H1 (cell line): ENCODE measurements around the gene ALK. TPM values are rescaled to one million over a fixed set of nuclear protein-coding genes. Genes with fewer than 3 reads are reported as not detected.

ENCODE experiments used
- CTCF ChIA-PET: fragments of 300-600 bp; sonication (Branson Sonifier 250); formaldehyde crosslinking; loops from one replicate; lab custom pipeline; 2021; ENCODE audit not compliant: partially characterized antibody; lab: Charles Lee
- POLR2A ChIA-PET: fragments of 300-600 bp; sonication (Branson Sonifier 250); formaldehyde crosslinking; loops from one replicate; lab custom pipeline; 2021; ENCODE audit warnings: inconsistent platforms; ENCODE audit not compliant: partially characterized antibody; lab: Charles Lee
- DNase-seq, 2 experiments: peaks; one replicate each; pipeline versions ENCODE4 v3.0.0 to v3.0.0-alpha.2; 2010 to 2022; ENCODE audit warnings: low spot score in 2 of 2, low read depth in 1 of 2, mixed read lengths in 1 of 2
- FAIRE-seq: peaks from 2 replicates; lab custom pipeline; 2011; peaks lifted over from hg19 to GRCh38; lab: Jason Lieb, UNC
- H2AFZ ChIP-seq: 2 replicates; pipeline ENCODE4 v1.8.1; 2012; ENCODE audit warnings: low read length, inconsistent platforms
- H2AK5ac ChIP-seq: 2 replicates; pipeline ENCODE4 v1.6.1; 2013; ENCODE audit warnings: low read depth, low read length
- H2BK120ac ChIP-seq: replicated peaks from 2 replicates; pipeline ENCODE3; 2013; ENCODE audit warnings: low read depth, low read length, inconsistent platforms
- H2BK12ac ChIP-seq: 2 replicates; pipeline ENCODE4 v1.6.1; 2013; ENCODE audit warnings: low read depth, low read length
- H2BK15ac ChIP-seq: 2 replicates; pipeline ENCODE4 v1.6.1; 2013; ENCODE audit warnings: low read length
- H2BK20ac ChIP-seq: 2 replicates; pipeline ENCODE4 v1.6.1; 2013; ENCODE audit warnings: low read length
- H2BK5ac ChIP-seq: 2 replicates; pipeline ENCODE4 v1.6.1; 2013; ENCODE audit warnings: low read depth, low read length
- H3K14ac ChIP-seq: 2 replicates; pipeline ENCODE4 v1.6.1; 2013; ENCODE audit warnings: inconsistent platforms; ENCODE audit not compliant: insufficient read length
- H3K18ac ChIP-seq: 2 replicates; pipeline ENCODE4 v1.6.1; 2013; ENCODE audit warnings: low read length; ENCODE audit errors: extremely low read depth
- H3K23ac ChIP-seq: 2 replicates; pipeline ENCODE4 v1.6.1; 2013; ENCODE audit warnings: inconsistent platforms; ENCODE audit not compliant: insufficient read length
- H3K23me2 ChIP-seq: 2 replicates; pipeline ENCODE4 v1.6.1; 2013; ENCODE audit warnings: low read depth, low read length
- H3K27ac ChIP-seq: 2 replicates; pipeline ENCODE4 v1.6.1; 2011; ENCODE audit warnings: low read depth, low read length, inconsistent platforms
- H3K27me3 ChIP-seq, 4 experiments: replicated peaks in 1 of 4; 1 replicate in 1 of 4; 2 replicates in 3 of 4; pipeline versions ENCODE4 v1.6.1 to v1.8.1; 2011 to 2013; ENCODE audit warnings: low read length in 3 of 4, mild to moderate bottlenecking in 3 of 4, inconsistent platforms in 2 of 4, mixed read lengths in 2 of 4, moderate library complexity in 1 of 4; ENCODE audit not compliant: control insufficient read depth in 3 of 4, insufficient read depth in 3 of 4; ENCODE audit errors: extremely low read depth in 1 of 4
- H3K36me3 ChIP-seq, 4 experiments: 2 replicates each; pipeline versions ENCODE4 v1.6.1 to v1.8.1; 2011 to 2013; ENCODE audit warnings: mild to moderate bottlenecking in 4 of 4, low read length in 3 of 4, moderate library complexity in 2 of 4, control low read depth in 1 of 4, inconsistent platforms in 1 of 4; ENCODE audit not compliant: insufficient read depth in 4 of 4, control insufficient read depth in 2 of 4
- H3K4ac ChIP-seq: replicated peaks from 2 replicates; pipeline ENCODE3; 2013; ENCODE audit warnings: low read length, low read depth, mixed read lengths, inconsistent platforms; ENCODE audit not compliant: insufficient read length
- H3K4me1 ChIP-seq, 4 experiments: replicated peaks in 1 of 4; 1 replicate in 1 of 4; 2 replicates in 3 of 4; pipeline versions ENCODE4 v1.6.1 to v1.8.1; 2011 to 2013; ENCODE audit warnings: low read length in 3 of 4, inconsistent platforms in 2 of 4, mixed read lengths in 1 of 4; ENCODE audit not compliant: insufficient read depth in 4 of 4, control insufficient read depth in 3 of 4
- H3K4me2 ChIP-seq, 2 experiments: 2 replicates each; pipeline versions ENCODE4 v1.6.1 to v1.8.1; 2011 to 2013; ENCODE audit warnings: low read depth in 2 of 2, low read length in 2 of 2, control low read depth in 1 of 2, inconsistent platforms in 1 of 2, mild to moderate bottlenecking in 1 of 2; ENCODE audit not compliant: insufficient read depth in 1 of 2
- H3K4me3 ChIP-seq, 4 experiments: fragments of 200-600, 300-600 bp in 1 of 4; sonication (generic), shearing (Covaris generic), sonication (Bioruptor Twin) in 1 of 4; 2 replicates each; pipeline versions ENCODE4 v1.5.1 to v1.8.1; 2011 to 2016; ENCODE audit warnings: low read length in 4 of 4, low read depth in 3 of 4, control low read depth in 2 of 4, inconsistent platforms in 2 of 4, mild to moderate bottlenecking in 2 of 4, mixed read lengths in 1 of 4, moderate library complexity in 1 of 4; ENCODE audit not compliant: insufficient read depth in 2 of 4; ENCODE audit errors: extremely low read depth in 1 of 4
- H3K56ac ChIP-seq: replicated peaks from 2 replicates; pipeline ENCODE3; 2013; ENCODE audit warnings: low read depth, mild to moderate bottlenecking, mixed read lengths, low read length, inconsistent platforms; ENCODE audit not compliant: insufficient read length
- H3K79me1 ChIP-seq: 2 replicates; pipeline ENCODE4 v1.6.1; 2013; ENCODE audit warnings: low read depth, low read length, control low read depth
- H3K79me2 ChIP-seq, 2 experiments: 2 replicates each; pipeline versions ENCODE4 v1.6.1 to v1.8.1; 2012 to 2013; ENCODE audit warnings: low read length in 2 of 2, mild to moderate bottlenecking in 2 of 2, inconsistent platforms in 1 of 2; ENCODE audit not compliant: insufficient read depth in 2 of 2, control insufficient read depth in 1 of 2
- H3K9ac ChIP-seq, 4 experiments: replicated peaks in 1 of 4; 1 replicate in 1 of 4; 2 replicates in 3 of 4; pipeline versions ENCODE4 v1.6.1 to v1.8.1; 2011 to 2013; ENCODE audit warnings: low read depth in 3 of 4, low read length in 3 of 4, control low read depth in 2 of 4, mild to moderate bottlenecking in 2 of 4, moderate library complexity in 2 of 4, inconsistent platforms in 1 of 4; ENCODE audit errors: extremely low read depth in 1 of 4
- H3K9me3 ChIP-seq, 2 experiments: 2 replicates each; pipeline versions ENCODE4 v1.6.1 to v1.8.1; 2012 to 2013; ENCODE audit warnings: mild to moderate bottlenecking in 2 of 2, moderate library complexity in 2 of 2, control low read depth in 1 of 2, inconsistent platforms in 1 of 2, low read depth in 1 of 2, low read length in 1 of 2, mixed read lengths in 1 of 2; ENCODE audit not compliant: insufficient read depth in 2 of 2
- H4K20me1 ChIP-seq, 2 experiments: replicated peaks in 1 of 2; 2 replicates each; pipeline versions ENCODE3 to v1.8.1; 2011 to 2013; ENCODE audit warnings: inconsistent platforms in 2 of 2, low read length in 2 of 2, mild to moderate bottlenecking in 1 of 2; ENCODE audit not compliant: insufficient read depth in 2 of 2, control insufficient read depth in 1 of 2
- H4K5ac ChIP-seq: 2 replicates; pipeline ENCODE4 v1.6.1; 2013; ENCODE audit warnings: low read length, low read depth, mixed read lengths, inconsistent platforms; ENCODE audit not compliant: insufficient read length
- H4K8ac ChIP-seq: 2 replicates; pipeline ENCODE4 v1.8.0; 2013; ENCODE audit warnings: mild to moderate bottlenecking, moderate library complexity, low read length, inconsistent platforms; ENCODE audit not compliant: insufficient read depth; ENCODE audit errors: extremely low read depth
- H4K91ac ChIP-seq: replicated peaks from 2 replicates; pipeline ENCODE3; 2013; ENCODE audit warnings: low read length, mixed read lengths, inconsistent platforms; ENCODE audit not compliant: insufficient read length
- CHD2 ChIP-seq: IDR thresholded peaks from 2 replicates; pipeline ENCODE4 v1.6.1; 2012; ENCODE audit warnings: low read length, improper control_type of control experiment
- HDAC6 ChIP-seq: IDR thresholded peaks from one replicate; pipeline ENCODE4 v1.7.1; 2012; ENCODE audit warnings: low read depth, mild to moderate bottlenecking, inconsistent platforms, low read length, moderate library complexity
- NRF1 ChIP-seq: IDR thresholded peaks from 2 replicates; pipeline ENCODE4 v1.6.1; 2011; ENCODE audit warnings: mild to moderate bottlenecking, low read depth, low read length, improper control_type of control experiment
- POLR2A ChIP-seq, 2 experiments: IDR thresholded peaks; 1 replicate in 1 of 2; 2 replicates in 1 of 2; pipeline ENCODE4 v1.6.1; 2011; ENCODE audit warnings: low read depth in 2 of 2, low read length in 2 of 2, mild to moderate bottlenecking in 2 of 2; ENCODE audit errors: control extremely low read depth in 1 of 2
- RXRA ChIP-seq: IDR thresholded peaks from 2 replicates; pipeline ENCODE4 v1.6.1; 2011; ENCODE audit warnings: low read depth, mild to moderate bottlenecking, low read length, moderate library complexity; ENCODE audit not compliant: insufficient read depth
- SAP30 ChIP-seq: fragments of 300-600 bp; sonication (generic); IDR thresholded peaks from 2 replicates; pipeline ENCODE4 v1.7.1; 2012; ENCODE audit warnings: low read length, moderate library complexity, mild to moderate bottlenecking, inconsistent platforms; ENCODE audit not compliant: insufficient read depth, insufficient replicate concordance
- SIN3A ChIP-seq, 2 experiments: IDR thresholded peaks in 1 of 2; conservative IDR thresholded peaks in 1 of 2; 2 replicates each; pipeline ENCODE4 v1.6.1; 2011 to 2012; ENCODE audit warnings: low read length in 2 of 2, improper control_type of control experiment in 1 of 2, low read depth in 1 of 2, mild to moderate bottlenecking in 1 of 2
- WGBS, 2 experiments: shearing (Covaris generic) in 1 of 2; methylation state at CpG; one replicate each; pipeline versions ENCODE4 v1.1.6 to v1.1.7; 2013 to 2015; ENCODE audit warnings: low lambda C conversion rate in 2 of 2, mixed read lengths in 2 of 2, inconsistent platforms in 1 of 2, low coverage in 1 of 2, missing lambda C conversion rate in 1 of 2; ENCODE audit not compliant: insufficient replicate concordance in 2 of 2, insufficient coverage in 1 of 2, insufficient read length in 1 of 2; ENCODE audit errors: extremely low coverage in 1 of 2, missing lambda C conversion rate in 1 of 2; 5-methylcytosine and 5-hydroxymethylcytosine counted together
- polyA plus RNA-seq, 7 experiments: library from polyadenylated mRNA; depleted of rRNA in 3 of 7; stranded (reverse) in 5 of 7; unstranded in 2 of 7; fragments of >200 nt in 5 of 7; fragments of 200-250 nt in 2 of 7; gene quantifications; 1 replicate in 5 of 7; 2 replicates in 1 of 7; 4 replicates in 1 of 7; pipeline versions ENCODE4 v1.2.1 to v1.2.3, GENCODE V29; 2011 to 2013; ENCODE audit warnings: missing spikeins in 2 of 7, mixed read lengths in 2 of 7
- total RNA-seq: library from RNA; stranded (reverse); fragmentation: NEBNext Ultra II Directional; extraction: Animal tissue kit (Norgen Biotek cat#: 25700); gene quantifications from 2 replicates; pipeline ENCODE4 v1.2.1, GENCODE V29; 2021

The ALK gene
- total and polyA plus RNA-seq, 2 of the 8 experiments (the other 6 are each of a cell fraction or from before 2014, with no cell fraction given), result 0.02 to 0.09 TPM

DNA sequence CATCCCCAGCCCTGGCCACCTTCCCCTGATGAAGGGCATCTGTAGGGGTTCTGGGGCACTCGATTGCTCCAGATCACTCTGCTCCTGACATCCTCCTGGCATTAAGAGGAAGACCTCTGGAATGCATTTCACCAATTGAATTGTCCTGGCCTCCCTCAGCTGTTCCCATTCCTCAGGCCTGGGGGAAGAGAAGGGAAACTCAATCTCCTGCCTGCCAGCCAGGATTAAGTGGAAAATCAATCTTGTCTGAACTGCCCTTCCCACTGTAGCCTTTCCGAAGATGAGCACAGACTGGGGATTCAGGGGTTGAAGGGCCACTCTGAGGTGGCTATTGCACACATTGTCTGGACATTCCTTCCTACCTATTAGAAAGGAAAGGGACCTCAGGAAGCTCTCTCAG is 99.8 kb downstream of the ALK start:
- ChIA-PET CTCF (interaction anchor here (1.7 kb wide), 1 partner anchor 37 kb away, joined by 3 read pairs; no protein-coding TSS in a partner anchor), POLR2A (no interaction called here)
- DNase-seq (no peak), FAIRE-seq (no peak)
- no peak overlapping the region for H3K14ac ChIP-seq
- no peak overlapping the region for H4K8ac ChIP-seq
- no peak overlapping the region for H3K18ac ChIP-seq
- no peak overlapping the region for H2BK15ac ChIP-seq
- no peak overlapping the region for H2AFZ ChIP-seq
- H2BK5ac ChIP-seq, result no peak overlapping the region
- H3K23me2 ChIP-seq, result no peaks in the 10 kb centered on the region
- H3K56ac ChIP-seq, result no peak overlapping the region
- no peak overlapping the region for H3K4ac ChIP-seq
- H3K79me2 ChIP-seq, result no peaks in the 10 kb centered on the region
- H2BK12ac ChIP-seq, result no peak overlapping the region
- no peak overlapping the region for H4K5ac ChIP-seq
- no peaks in the 10 kb centered on the region for H3K79me1 ChIP-seq
- H2AK5ac ChIP-seq, result no peak overlapping the region
- WGBS, 2 experiments, result 86% methylated on average over 2 of the region's 2 CpGs; no CpG with 5 or more reads in 1 of the 2 experiments
- no peak overlapping the region for H3K9ac ChIP-seq
- no peak overlapping the region for H3K27ac ChIP-seq
- H3K27me3 ChIP-seq, result no peaks in the 10 kb centered on the region
- no peaks in the 10 kb centered on the region for H3K36me3 ChIP-seq
- H2BK120ac ChIP-seq, result no peak overlapping the region
- H3K4me2 ChIP-seq, result no peak overlapping the region
- no peak overlapping the region for H3K23ac ChIP-seq
- TF ChIP-seq POLR2A (IDR thresholded peaks at IDR 0.05; ENCODE audit: control extremely low read depth in 1 of 2, low read depth in 2 of 2, low read length in 2 of 2) (no peak), CHD2 (no peak), NRF1 (no peak), SAP30 (no peak), HDAC6 (no peak), RXRA (no peak), SIN3A (conservative IDR thresholded peaks at IDR 0.05 in 1 of 2, IDR thresholded peaks at IDR 0.05 in 1 of 2; ENCODE audit: low read depth in 1 of 2, low read length in 2 of 2) (no peak)
- H3K9me3 ChIP-seq, result peaks cover 0 to 3% of the 10 kb centered on the region in 2 experiments; a peak in 2 of 4 replicates
- H4K91ac ChIP-seq, result no peak overlapping the region
- H3K4me1 ChIP-seq, result peaks cover 0 to 6% (median 0%) of the 10 kb centered on the region in 4 experiments; a peak in 1 of 7 replicates
- no peak overlapping the region for H3K4me3 ChIP-seq
- H4K20me1 ChIP-seq, result no peaks in the 10 kb centered on the region
- no peak overlapping the region for H2BK20ac ChIP-seq
